DMS53 treated with DMSO at 0.1 percent for 48 hours (cell line): ENCODE data around the gene PAAF1.
"Not testable (repeated sequence)": the region's sequence is repeated elsewhere in the genome, so short reads cannot be mapped to it uniquely, and the experiment has no call there.

Source experiments
- DNase-seq: peaks from one replicate; lab custom pipeline; 2025; ENCODE audit not compliant: unreplicated experiment; lab: John Stamatoyannopoulos, UW

The PAAF1 gene

GRCh38 chr11:73880449-73880848, 3.6 kb downstream of the PAAF1 start:
- peak; percentile 85 for DNase-seq

- DNase-seq = no peak
Observed at GRCh38 chr11:73883856-73884255, 7.1 kb downstream of the PAAF1 start.

GRCh38 chr11:73888244-73888643, 11.4 kb downstream of the PAAF1 start:
- no peak for DNase-seq

GRCh38 chr11:73889019-73889418, 12.2 kb downstream of the PAAF1 start:
- DNase-seq = no peak

- DNase-seq = no peak
Observed at GRCh38 chr11:73889536-73889935, 12.7 kb downstream of the PAAF1 start.

GRCh38 chr11:73893041-73893440, 16.2 kb downstream of the PAAF1 start:
- no peak for DNase-seq

- no peak for DNase-seq
Observed at GRCh38 chr11:73894725-73895335, 18.0 kb downstream of the PAAF1 start.

- no peak for DNase-seq
Observed at GRCh38 chr11:73902303-73902702, 25.5 kb downstream of the PAAF1 start.

GRCh38 chr11:73907191-73907590, 30.4 kb downstream of the PAAF1 start:
- DNase-seq = no peak

- no peak for DNase-seq
Observed at GRCh38 chr11:73912026-73912425, 35.2 kb downstream of the PAAF1 start.

GRCh38 chr11:73913472-73913871, 36.7 kb downstream of the PAAF1 start:
- no peak for DNase-seq

GRCh38 chr11:73914284-73914683, 37.5 kb downstream of the PAAF1 start:
- no peak for DNase-seq

- DNase-seq = no peak
Observed at GRCh38 chr11:73916435-73916834, 39.6 kb downstream of the PAAF1 start.

- no peak for DNase-seq
Observed at GRCh38 chr11:73921180-73921579, 44.4 kb downstream of the PAAF1 start.

- DNase-seq = no peak
Observed at GRCh38 chr11:73929388-73929787, 52.6 kb downstream of the PAAF1 start.

- DNase-seq = peak; percentile 76
Observed at GRCh38 chr11:73931039-73931645, 54.3 kb downstream of the PAAF1 start.

GRCh38 chr11:73931951-73932350, 55.2 kb downstream of the PAAF1 start:
- no peak for DNase-seq

- no peak for DNase-seq
Observed at GRCh38 chr11:73932781-73933180, 56.0 kb downstream of the PAAF1 start.

- not testable (repeated sequence) for DNase-seq
Observed at GRCh38 chr11:73936047-73936446, 59.2 kb downstream of the PAAF1 start.

- DNase-seq = no peak
Observed at GRCh38 chr11:73939096-73939495, 62.3 kb downstream of the PAAF1 start.

GRCh38 chr11:73940801-73941570, 64.2 kb downstream of the PAAF1 start:
- no peak for DNase-seq

- no peak for DNase-seq
Observed at GRCh38 chr11:73942010-73942409, 65.2 kb downstream of the PAAF1 start.
